Measurements from ENCODE around the gene TGFBR3L. TPM values are rescaled to one million over a fixed set of nuclear protein-coding genes. Genes with fewer than 3 reads are reported as not detected.

Gene TGFBR3L
- total RNA-seq, 1 experiment from 2014 or later, result 9.8 TPM

- Histone ChIP-seq H3K4me3 (ENCODE audit: low read depth, low read length) (no peak overlapping the region), H3K27me3 (replicated peaks; ENCODE audit: control insufficient read depth, insufficient read depth, low read length) (no peaks in the 10 kb centered on the region), H3K4me1 (peaks cover 12% of the 10 kb centered on the region; the same call in 1 of the 2 replicates), H3K9me3 (no peaks in the 10 kb centered on the region), H3K36me3 (ENCODE audit: control insufficient read depth, insufficient read depth, low read length) (peaks cover 2% of the 10 kb centered on the region; the same call in 1 of the 2 replicates)
- TF ChIP-seq CTCF (IDR thresholded peaks at IDR 0.05; ENCODE audit: insufficient read depth in 1 of 2, low read depth in 1 of 2, low read length in 1 of 2, severe bottlenecking in 1 of 2, unreplicated experiment in 1 of 2), result no peak
- H3K4me1 Mint-ChIP-seq (ENCODE audit: low read depth, unreplicated experiment), result peaks cover 6% of the 10 kb centered on the region
- CTCF ChIA-PET, result interaction anchor here (0.6 to 1.2 kb wide), 3 partner anchors 32 to 606 kb away, joined by 3 to 6 read pairs (median 4); no protein-coding TSS in a partner anchor
- no peaks in the 10 kb centered on the region for H3K9me3 Mint-ChIP-seq (ENCODE audit: unreplicated experiment)
- no peak for DNase-seq
- BruUV-seq (replicated peaks), result no TSS peak
- peaks cover 24% of the 10 kb centered on the region for H3K36me3 Mint-ChIP-seq (ENCODE audit: insufficient read depth, unreplicated experiment)
- intact Hi-C loops (cut with micrococcal nuclease; ENCODE audit: unreplicated experiment), result no loop called here
- no peak overlapping the region for H3K4me3 Mint-ChIP-seq (ENCODE audit: unreplicated experiment)
- H3K27me3 Mint-ChIP-seq (ENCODE audit: insufficient read depth, unreplicated experiment), result no peaks in the 10 kb centered on the region
- POLR2A ChIA-PET, result no interaction called here
- no peak overlapping the region for H3K27ac Mint-ChIP-seq (ENCODE audit: unreplicated experiment)
Observed at GRCh38 chr19:7901337-7901736, 13.3 kb upstream of the TGFBR3L start.

- Histone ChIP-seq H3K27me3 (replicated peaks; ENCODE audit: control insufficient read depth, insufficient read depth, low read length) (no peaks in the 10 kb centered on the region), H3K36me3 (ENCODE audit: control insufficient read depth, insufficient read depth, low read length) (peaks cover 2% of the 10 kb centered on the region; the same call in 1 of the 2 replicates), H3K4me1 (peaks cover 12% of the 10 kb centered on the region; the same call in 1 of the 2 replicates), H3K9me3 (no peaks in the 10 kb centered on the region), H3K4me3 (ENCODE audit: low read depth, low read length) (peak overlapping the region; percentile 64)
- Mint-ChIP-seq H3K9me3 (ENCODE audit: unreplicated experiment) (no peaks in the 10 kb centered on the region), H3K36me3 (ENCODE audit: insufficient read depth, unreplicated experiment) (peaks cover 31% of the 10 kb centered on the region), H3K27ac (ENCODE audit: unreplicated experiment) (peak overlapping the region; percentile 89), H3K4me1 (ENCODE audit: low read depth, unreplicated experiment) (peaks cover 6% of the 10 kb centered on the region), H3K4me3 (ENCODE audit: unreplicated experiment) (peak overlapping the region; percentile 92), H3K27me3 (ENCODE audit: insufficient read depth, unreplicated experiment) (no peaks in the 10 kb centered on the region)
- DNase-seq, result no peak
- no peak for TF ChIP-seq CTCF (IDR thresholded peaks at IDR 0.05; ENCODE audit: insufficient read depth in 1 of 2, low read depth in 1 of 2, low read length in 1 of 2, severe bottlenecking in 1 of 2, unreplicated experiment in 1 of 2)
- intact Hi-C loops (cut with micrococcal nuclease; ENCODE audit: unreplicated experiment), result loop anchor here (1.0 to 2.0 kb wide), 3 partner anchors 14 to 50 kb away; partner anchors contain the start of gene LRRC8E
- TSS peak; percentile 80 for BruUV-seq (replicated peaks)
- CTCF ChIA-PET, result interaction anchor here (0.6 to 1.7 kb wide), 6 partner anchors 15 to 78 kb away, joined by 3 to 21 read pairs (median 6); partner anchors contain the start of genes SNAPC2 and TIMM44
- POLR2A ChIA-PET, result interaction anchor here (0.6 to 1.6 kb wide), 9 partner anchors 13 to 611 kb away, joined by 3 to 69 read pairs (median 3); partner anchors contain the start of genes LRRC8E, SNAPC2, TIMM44 and ZNF414
Observed at GRCh38 chr19:7902796-7903243, 11.8 kb upstream of the TGFBR3L start.

GRCh38 chr19:7903244-7904073, 11.2 kb upstream of the TGFBR3L start, which contains the start of gene MAP2K7:
MAP2K7 (plus strand) TSS chr19:7903877; CDS start chr19:7903945, 68 bp downstream.
- H3K4me1 ChIP-seq, result peaks cover 12% of the 10 kb centered on the region; the same call in 1 of the 2 replicates
- H3K9me3 Mint-ChIP-seq (ENCODE audit: unreplicated experiment), result no peaks in the 10 kb centered on the region
- peak within 1 kb of the TSS; percentile 92 for H3K4me3 Mint-ChIP-seq (ENCODE audit: unreplicated experiment)
- ChIA-PET POLR2A (interaction anchor here (0.6 to 1.6 kb wide), 9 partner anchors 13 to 610 kb away, joined by 3 to 69 read pairs (median 3); partner anchors contain the start of genes LRRC8E, SNAPC2, TIMM44 and ZNF414), CTCF (interaction anchor here (0.6 to 1.7 kb wide), 8 partner anchors 13 to 335 kb away, joined by 3 to 21 read pairs (median 4); partner anchors contain the start of genes SNAPC2 and TIMM44)
- peak; percentile 41 to 71 for TF ChIP-seq CTCF (IDR thresholded peaks at IDR 0.05; ENCODE audit: insufficient read depth in 1 of 2, low read depth in 1 of 2, low read length in 1 of 2, severe bottlenecking in 1 of 2, unreplicated experiment in 1 of 2)
- intact Hi-C loops (cut with micrococcal nuclease; ENCODE audit: unreplicated experiment), result loop anchor here (1.0 to 2.0 kb wide), 3 partner anchors 15 to 50 kb away; partner anchors contain the start of gene LRRC8E
- peak within 1 kb of the TSS; percentile 89 for H3K27ac Mint-ChIP-seq (ENCODE audit: unreplicated experiment)
- peak within 1 kb of the TSS; percentile 91 for H3K4me3 ChIP-seq (ENCODE audit: low read depth, low read length)
- H3K27me3 Mint-ChIP-seq (ENCODE audit: insufficient read depth, unreplicated experiment), result no peaks in the 10 kb centered on the region
- BruUV-seq (replicated peaks), result no TSS peak
- H3K36me3 ChIP-seq (ENCODE audit: control insufficient read depth, insufficient read depth, low read length), result peaks cover 2% of the 10 kb centered on the region; the same call in 1 of the 2 replicates
- DNase-seq, result peak; percentile 99
- peaks cover 31% of the 10 kb centered on the region for H3K36me3 Mint-ChIP-seq (ENCODE audit: insufficient read depth, unreplicated experiment)
- H3K27me3 ChIP-seq (replicated peaks; ENCODE audit: control insufficient read depth, insufficient read depth, low read length), result no peaks in the 10 kb centered on the region
- H3K4me1 Mint-ChIP-seq (ENCODE audit: low read depth, unreplicated experiment), result peaks cover 6% of the 10 kb centered on the region
- no peaks in the 10 kb centered on the region for H3K9me3 ChIP-seq
